HepG2 (cell line): Measurements from ENCODE around the gene UNC79. TPM values are rescaled to one million over a fixed set of nuclear protein-coding genes. Genes with fewer than 3 reads are reported as not detected.

Experiments
- ATAC-seq: fragments of 200-7000 bp; cut with Tn5 transposase; 3 replicates; pipeline ENCODE4 v1.9.1; 2020; ENCODE audit warnings: mild to moderate bottlenecking, moderate library complexity
- BruUV-seq: library from RNA; stranded (reverse); fragments of 400-500 nt; replicated peaks from 2 replicates; lab custom pipeline; 2021; lab: Mats Ljungman, UMichigan
- CTCF ChIA-PET: fragments of 300-600 bp; formaldehyde crosslinking; extraction: SDS; loops from one replicate; lab custom pipeline; 2021; ENCODE audit warnings: low total read pairs, inconsistent platforms, low intra/inter-chr PET ratio; lab: Yijun Ruan, JAX
- POLR2A ChIA-PET: fragments of 350-600 bp; sonication (Branson Sonifier 250); formaldehyde crosslinking; loops from one replicate; lab custom pipeline; 2020; ENCODE audit warnings: antibody characterized with exemption, inconsistent platforms; lab: Yijun Ruan, JAX
- DNase-seq: peaks from one replicate; pipeline ENCODE4 v3.0.0-alpha.2; 2015; ENCODE audit warnings: low spot score
- FAIRE-seq: peaks from 3 replicates; lab custom pipeline; 2011; peaks lifted over from hg19 to GRCh38; lab: Jason Lieb, UNC
- H2AFZ ChIP-seq: one replicate; pipeline ENCODE4 v1.6.1; 2011; ENCODE audit warnings: low read length, inconsistent platforms
- H3K27ac ChIP-seq: fragments of 300-600 bp; 3 replicates; pipeline ENCODE4 v1.8.0; 2011; ENCODE audit warnings: mixed run types, mild to moderate bottlenecking, mixed read lengths, low read length, inconsistent platforms; ENCODE audit not compliant: insufficient read depth; ENCODE audit errors: extremely low read length
- H3K27me3 ChIP-seq, 2 experiments: fragments of 200-600 bp in 1 of 2; 2 replicates in 1 of 2; 3 replicates in 1 of 2; pipeline versions ENCODE4 v1.6.0 to v1.8.0; 2011; ENCODE audit warnings: low read length in 2 of 2, mild to moderate bottlenecking in 2 of 2, moderate library complexity in 2 of 2, inconsistent platforms in 1 of 2; ENCODE audit not compliant: insufficient read depth in 2 of 2, control insufficient read depth in 1 of 2
- H3K36me3 ChIP-seq, 2 experiments: fragments of 200-600 bp in 1 of 2; replicated peaks in 1 of 2; 2 replicates in 1 of 2; 3 replicates in 1 of 2; pipeline versions ENCODE4 v1.5.1 to v1.8.0; 2011; ENCODE audit warnings: low read length in 2 of 2, inconsistent platforms in 1 of 2; ENCODE audit not compliant: insufficient read depth in 2 of 2, control insufficient read depth in 1 of 2
- H3K4me1 ChIP-seq: 2 replicates; pipeline ENCODE4 v1.5.1; 2012; ENCODE audit warnings: low read length, inconsistent platforms; ENCODE audit not compliant: insufficient read depth
- H3K4me2 ChIP-seq: 2 replicates; pipeline ENCODE4 v1.6.0; 2011; ENCODE audit warnings: low read depth, low read length, inconsistent platforms
- H3K4me3 ChIP-seq, 3 experiments: fragments of 200-600 bp in 1 of 3; sonication (generic), shearing (Covaris generic) in 1 of 3; replicated peaks in 1 of 3; 2 replicates each; pipeline ENCODE4 v1.5.1; 2011 to 2016; ENCODE audit warnings: low read length in 3 of 3, inconsistent platforms in 2 of 3, low read depth in 2 of 3, mild to moderate bottlenecking in 2 of 3, control low read depth in 1 of 3, mixed read lengths in 1 of 3; ENCODE audit not compliant: insufficient read depth in 1 of 3
- H3K79me2 ChIP-seq: one replicate; pipeline ENCODE4 v1.6.1; 2011; ENCODE audit warnings: low read length, inconsistent platforms; ENCODE audit not compliant: insufficient read depth
- H3K9ac ChIP-seq: 2 replicates; pipeline ENCODE4 v1.6.0; 2011; ENCODE audit warnings: mild to moderate bottlenecking, low read depth, low read length, inconsistent platforms; ENCODE audit not compliant: insufficient read depth
- H3K9me3 ChIP-seq: 2 replicates; pipeline ENCODE4 v1.5.1; 2012; ENCODE audit warnings: mild to moderate bottlenecking, low read length
- H4K20me1 ChIP-seq: 2 replicates; pipeline ENCODE4 v1.6.0; 2011; ENCODE audit warnings: inconsistent platforms, mild to moderate bottlenecking, low read length, moderate library complexity; ENCODE audit not compliant: insufficient read depth
- DRAP1 ChIP-seq: IDR thresholded peaks from 2 replicates; pipeline ENCODE4 v1.6.1; 2016; ENCODE audit warnings: missing genetic modification reagents, missing compliant biosample characterization
- PTBP1 ChIP-seq: fragments of 200-400 bp; formaldehyde crosslinking; IDR thresholded peaks from 2 replicates; pipeline ENCODE4 v1.6.1; 2018; ENCODE audit warnings: low read length, low read depth; ENCODE audit not compliant: poor library complexity, severe bottlenecking
- SALL2 ChIP-seq: sonication (generic); formaldehyde crosslinking; IDR thresholded peaks from 2 replicates; pipeline ENCODE4 v1.8.1; 2023; ENCODE audit warnings: mild to moderate bottlenecking, missing genetic modification reagents, inconsistent platforms
- SIN3B ChIP-seq: fragments of 150-350 bp; IDR thresholded peaks from 2 replicates; pipeline ENCODE4 v1.6.1; 2014; ENCODE audit warnings: low read length
- TEAD2 ChIP-seq: sonication (generic); formaldehyde crosslinking; IDR thresholded peaks from 2 replicates; pipeline ENCODE4 v1.9.0; 2021; ENCODE audit warnings: missing genetic modification reagents
- ZNF276 ChIP-seq: sonication (generic); formaldehyde crosslinking; IDR thresholded peaks from 2 replicates; pipeline ENCODE4 v1.4.0; 2020; ENCODE audit warnings: mild to moderate bottlenecking, low read depth, missing genetic modification reagents
- WGBS: methylation state at CpG from one replicate; pipeline ENCODE4 v1.1.6; 2017; ENCODE audit warnings: low lambda C conversion rate; 5-methylcytosine and 5-hydroxymethylcytosine counted together
- in situ Hi-C: cut with HindIII; loops from 2 replicates; pipeline ENCODE4 v1.10.0; 2017; ENCODE audit warnings: low pct_unique_long_range_greater_than_20kb; ENCODE audit not compliant: extremely low pct_ligation_motif_present
- intact Hi-C: fragments of 100-400 bp; cut with micrococcal nuclease; formaldehyde crosslinking; loops from one replicate; pipeline ENCODE4 v1.10.0; 2022; ENCODE audit not compliant: unreplicated experiment
- polyA plus RNA-seq, 8 experiments: library from polyadenylated mRNA; depleted of rRNA in 3 of 8; stranded (reverse) in 7 of 8; unstranded in 1 of 8; fragments of >200 nt; fragmentation: Illumina TruSeq in 4 of 8; extraction: Trizol in 4 of 8; gene quantifications; 2 replicates each; pipeline versions ENCODE4 v1.2.1 to v1.2.3, GENCODE V29; 2011 to 2016; ENCODE audit warnings: low read depth in 4 of 8, missing spikeins in 1 of 8, mixed read lengths in 1 of 8; ENCODE audit not compliant: insufficient read depth in 1 of 8
- total RNA-seq, 5 experiments: library from RNA; depleted of rRNA; stranded (reverse); fragments of >200 nt; fragmentation: Illumina TruSeq; extraction: Trizol; gene quantifications; 2 replicates each; pipeline ENCODE4 v1.2.3, GENCODE V29; 2016; ENCODE audit warnings: low read depth in 1 of 5
- TF ChIP-seq, protein P1 (sequence below): sonication (generic); formaldehyde crosslinking; IDR thresholded peaks from 2 replicates; pipeline ENCODE4 v1.8.0; 2022; ENCODE audit warnings: mild to moderate bottlenecking, missing genetic modification reagents, moderate library complexity
- TF ChIP-seq, protein P2 (sequence below): sonication (generic); formaldehyde crosslinking; IDR thresholded peaks from 2 replicates; pipeline ENCODE4 v1.5.0; 2020; ENCODE audit warnings: missing genetic modification reagents

Gene UNC79
- total and polyA plus RNA-seq, 2 of the 13 experiments (the other 11 are each of a cell fraction or from before 2014, with no cell fraction given), result under 0.01 TPM; not detected in 1

DNA sequence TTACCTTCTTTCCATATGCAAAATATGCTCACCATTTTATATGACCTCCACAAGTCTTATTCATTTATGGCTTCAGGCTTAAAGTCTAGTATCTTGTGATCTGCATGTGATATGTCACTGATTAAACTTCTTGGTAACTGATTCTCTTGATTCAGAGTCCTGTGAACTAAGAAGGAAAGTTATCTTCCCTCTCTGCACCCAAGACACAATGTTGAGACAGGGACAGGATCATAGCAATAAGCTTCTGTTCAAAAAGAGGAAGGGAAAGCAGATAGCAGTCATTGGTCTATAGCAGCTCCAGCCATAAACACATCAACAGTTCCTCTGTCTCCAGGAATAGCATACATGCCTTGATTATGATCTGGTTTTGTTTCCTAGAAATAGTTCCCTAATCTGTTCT, 103.1 kb downstream of the UNC79 start (continued):
- no peak for TF ChIP-seq DRAP1 (CRISPR knock-in tag)
- no peak for TF ChIP-seq ZNF276 (CRISPR knock-in tag)
- TF ChIP-seq SALL2 (CRISPR knock-in tag), result no peak

GRCh38 chr14:93535537-93535936, 104.8 kb downstream of the UNC79 start:
- Histone ChIP-seq H3K4me3 (no peak overlapping the region), H3K36me3 (no peaks in the 10 kb centered on the region), H2AFZ (no peak overlapping the region), H4K20me1 (no peaks in the 10 kb centered on the region), H3K79me2 (no peaks in the 10 kb centered on the region), H3K9ac (no peak overlapping the region), H3K4me2 (no peak overlapping the region), H3K27ac (no peak overlapping the region), H3K9me3 (no peaks in the 10 kb centered on the region), H3K4me1 (no peaks in the 10 kb centered on the region), H3K27me3 (peaks cover 0 to 3% of the 10 kb centered on the region in 2 experiments; a peak in 1 of 5 replicates)
- ChIA-PET POLR2A (no interaction called here), CTCF (no interaction called here)
- FAIRE-seq (no peak), DNase-seq (no peak), ATAC-seq (no peak)
- 18% methylated on average over 3 of the region's 3 CpGs for WGBS
- BruUV-seq, result no TSS peak
- TF ChIP-seq, protein P1, sequence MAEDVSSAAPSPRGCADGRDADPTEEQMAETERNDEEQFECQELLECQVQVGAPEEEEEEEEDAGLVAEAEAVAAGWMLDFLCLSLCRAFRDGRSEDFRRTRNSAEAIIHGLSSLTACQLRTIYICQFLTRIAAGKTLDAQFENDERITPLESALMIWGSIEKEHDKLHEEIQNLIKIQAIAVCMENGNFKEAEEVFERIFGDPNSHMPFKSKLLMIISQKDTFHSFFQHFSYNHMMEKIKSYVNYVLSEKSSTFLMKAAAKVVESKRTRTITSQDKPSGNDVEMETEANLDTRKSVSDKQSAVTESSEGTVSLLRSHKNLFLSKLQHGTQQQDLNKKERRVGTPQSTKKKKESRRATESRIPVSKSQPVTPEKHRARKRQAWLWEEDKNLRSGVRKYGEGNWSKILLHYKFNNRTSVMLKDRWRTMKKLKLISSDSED (CRISPR knock-in tag), result no peak
- TF ChIP-seq TEAD2 (CRISPR knock-in tag), result no peak
- TF ChIP-seq, protein P2, sequence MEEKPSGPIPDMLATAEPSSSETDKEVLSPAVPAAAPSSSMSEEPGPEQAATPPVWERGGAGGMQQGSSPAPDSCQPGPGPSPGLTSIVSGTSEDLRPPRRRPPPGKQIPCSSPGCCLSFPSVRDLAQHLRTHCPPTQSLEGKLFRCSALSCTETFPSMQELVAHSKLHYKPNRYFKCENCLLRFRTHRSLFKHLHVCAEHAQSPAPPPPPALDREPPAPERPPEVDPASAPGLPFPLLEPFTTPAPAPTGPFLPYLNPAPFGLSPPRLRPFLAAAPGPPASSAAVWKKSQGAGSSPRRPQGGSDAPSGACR, result no peak
- TF ChIP-seq PTBP1, result no peak
- TF ChIP-seq SIN3B, result no peak
- intact Hi-C loops (no loop called here), in situ Hi-C loops (no loop called here)
